ENCODE results near the gene FAM120AOS.

The FAM120AOS gene

DNA sequence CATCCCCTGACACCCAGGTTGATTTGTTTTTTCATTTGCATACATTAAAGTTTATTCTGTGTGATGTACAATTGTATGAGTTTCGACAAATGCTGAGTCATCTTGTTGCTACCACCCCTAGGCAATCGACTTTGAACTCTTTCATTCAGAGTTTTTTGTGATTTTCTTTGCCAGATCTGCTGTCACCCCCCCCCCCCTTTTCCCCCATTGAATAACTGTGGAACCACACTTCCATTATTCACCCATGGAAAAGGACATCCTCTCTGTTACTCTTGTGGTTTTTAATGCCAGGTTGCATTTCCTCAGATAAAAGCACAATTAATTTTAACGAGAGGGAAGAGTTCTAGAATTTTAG is 13.7 kb upstream of the FAM120AOS start (continued):
- TF ChIP-seq PRDM1 (tag by site-specific recombination; IDR thresholded peaks at IDR 0.05) (no peak), ZNF423 (tag by site-specific recombination; IDR thresholded peaks at IDR 0.05) (no peak), ZBTB7A (tag by site-specific recombination; IDR thresholded peaks at IDR 0.05; ENCODE audit: low read depth) (no peak), ZNF114 (tag by site-specific recombination; IDR thresholded peaks at IDR 0.05) (no peak), ZNF16 (tag by site-specific recombination; IDR thresholded peaks at IDR 0.05; ENCODE audit: low read depth) (no peak)
- TF ChIP-seq, protein P1, sequence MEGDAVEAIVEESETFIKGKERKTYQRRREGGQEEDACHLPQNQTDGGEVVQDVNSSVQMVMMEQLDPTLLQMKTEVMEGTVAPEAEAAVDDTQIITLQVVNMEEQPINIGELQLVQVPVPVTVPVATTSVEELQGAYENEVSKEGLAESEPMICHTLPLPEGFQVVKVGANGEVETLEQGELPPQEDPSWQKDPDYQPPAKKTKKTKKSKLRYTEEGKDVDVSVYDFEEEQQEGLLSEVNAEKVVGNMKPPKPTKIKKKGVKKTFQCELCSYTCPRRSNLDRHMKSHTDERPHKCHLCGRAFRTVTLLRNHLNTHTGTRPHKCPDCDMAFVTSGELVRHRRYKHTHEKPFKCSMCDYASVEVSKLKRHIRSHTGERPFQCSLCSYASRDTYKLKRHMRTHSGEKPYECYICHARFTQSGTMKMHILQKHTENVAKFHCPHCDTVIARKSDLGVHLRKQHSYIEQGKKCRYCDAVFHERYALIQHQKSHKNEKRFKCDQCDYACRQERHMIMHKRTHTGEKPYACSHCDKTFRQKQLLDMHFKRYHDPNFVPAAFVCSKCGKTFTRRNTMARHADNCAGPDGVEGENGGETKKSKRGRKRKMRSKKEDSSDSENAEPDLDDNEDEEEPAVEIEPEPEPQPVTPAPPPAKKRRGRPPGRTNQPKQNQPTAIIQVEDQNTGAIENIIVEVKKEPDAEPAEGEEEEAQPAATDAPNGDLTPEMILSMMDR (tag by site-specific recombination; IDR thresholded peaks at IDR 0.05): no peak
- TF ChIP-seq, protein P2, sequence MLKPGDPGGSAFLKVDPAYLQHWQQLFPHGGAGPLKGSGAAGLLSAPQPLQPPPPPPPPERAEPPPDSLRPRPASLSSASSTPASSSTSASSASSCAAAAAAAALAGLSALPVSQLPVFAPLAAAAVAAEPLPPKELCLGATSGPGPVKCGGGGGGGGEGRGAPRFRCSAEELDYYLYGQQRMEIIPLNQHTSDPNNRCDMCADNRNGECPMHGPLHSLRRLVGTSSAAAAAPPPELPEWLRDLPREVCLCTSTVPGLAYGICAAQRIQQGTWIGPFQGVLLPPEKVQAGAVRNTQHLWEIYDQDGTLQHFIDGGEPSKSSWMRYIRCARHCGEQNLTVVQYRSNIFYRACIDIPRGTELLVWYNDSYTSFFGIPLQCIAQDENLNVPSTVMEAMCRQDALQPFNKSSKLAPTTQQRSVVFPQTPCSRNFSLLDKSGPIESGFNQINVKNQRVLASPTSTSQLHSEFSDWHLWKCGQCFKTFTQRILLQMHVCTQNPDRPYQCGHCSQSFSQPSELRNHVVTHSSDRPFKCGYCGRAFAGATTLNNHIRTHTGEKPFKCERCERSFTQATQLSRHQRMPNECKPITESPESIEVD (tag by site-specific recombination; IDR thresholded peaks at IDR 0.05): peak; percentile 75

DNA sequence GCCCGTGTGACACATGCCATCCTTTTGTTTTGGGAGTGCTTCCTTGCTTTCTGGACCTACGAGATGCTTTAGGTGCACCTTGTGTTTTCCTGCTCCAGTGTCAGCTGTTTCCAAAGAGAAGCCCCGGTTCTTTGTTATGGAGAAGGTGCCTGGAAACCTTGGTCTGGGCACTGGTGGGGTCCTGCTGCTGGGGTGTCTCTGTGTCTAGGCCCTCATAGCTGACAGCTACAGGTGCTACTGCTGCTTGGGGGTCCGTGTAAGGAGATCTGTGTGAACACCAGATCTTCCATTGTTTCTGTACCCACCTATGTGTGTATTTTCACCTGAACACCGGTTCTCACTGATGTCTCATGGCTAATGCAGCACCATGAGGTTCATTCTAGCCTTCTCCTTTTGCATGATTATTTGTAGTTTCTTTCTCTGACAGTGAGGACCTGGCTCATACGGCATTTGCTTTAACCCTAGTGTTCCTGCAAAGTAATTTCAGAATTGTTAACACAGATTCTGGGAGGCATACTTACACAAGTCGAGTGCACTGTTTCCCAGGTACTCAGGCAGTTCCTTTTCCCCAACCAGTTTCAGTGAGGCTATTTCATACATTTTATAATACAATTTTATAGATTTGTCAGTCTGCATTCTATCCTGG is 13.2 kb upstream of the FAM120AOS start:
- no peaks in the 10 kb centered on the region for H3K9me3 ChIP-seq (ENCODE audit: control insufficient read depth, insufficient read depth, low read depth, low read length)
- H3K4me3 ChIP-seq (ENCODE audit: low read depth, low read length): no peak overlapping the region
- no peak overlapping the region for H3K27ac ChIP-seq (ENCODE audit: extremely low read depth, low read depth, low read length)
- ChIA-PET POLR2A (interaction anchor here (0.7 to 1.3 kb wide), 2 partner anchors 13 kb away, joined by 3 to 5 read pairs; partner anchors contain the start of gene FAM120AOS), CTCF (interaction anchor here (0.5 kb wide), 1 partner anchor 13 kb away, joined by 3 read pairs; no protein-coding TSS in a partner anchor)
- peaks cover 42% of the 10 kb centered on the region for H3K4me1 ChIP-seq (ENCODE audit: control insufficient read depth, insufficient read depth, low read length)
- H3K36me3 ChIP-seq (ENCODE audit: control insufficient read depth in 2 of 2, insufficient read depth in 1 of 2, low read length in 2 of 2): peaks cover 0 to 8% of the 10 kb centered on the region in 2 experiments; a peak in 1 of 3 replicates
- TF ChIP-seq ZNF529 (tag by site-specific recombination; IDR thresholded peaks at IDR 0.05; ENCODE audit: insufficient replicate concordance) (no peak), ZBTB20 (tag by site-specific recombination; IDR thresholded peaks at IDR 0.05) (peak; percentile 83)

DNA sequence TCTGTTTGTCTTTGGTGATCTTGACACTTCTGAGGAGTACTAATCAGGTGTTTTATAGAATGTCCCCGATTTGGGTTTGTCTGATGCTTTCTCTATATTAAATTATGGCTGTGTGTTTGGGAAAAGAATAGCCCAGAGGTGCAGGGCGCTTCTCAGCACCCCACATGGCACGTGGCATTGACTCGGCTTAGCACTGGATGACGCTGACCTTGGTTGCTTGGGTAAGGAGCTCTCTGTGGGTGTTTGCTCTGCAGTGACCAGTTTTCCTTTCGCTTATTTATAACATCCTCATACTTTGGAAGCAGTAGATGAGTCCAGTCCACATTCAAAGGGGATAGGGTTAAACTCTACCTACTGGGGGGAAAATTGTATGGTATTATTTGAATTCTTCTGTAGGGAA is 12.5 kb upstream of the FAM120AOS start:
- Histone ChIP-seq H3K27ac (ENCODE audit: extremely low read depth, low read depth, low read length) (no peak overlapping the region), H3K4me3 (ENCODE audit: low read depth, low read length) (no peak overlapping the region), H3K36me3 (ENCODE audit: control insufficient read depth in 2 of 2, insufficient read depth in 1 of 2, low read length in 2 of 2) (peaks cover 0 to 1% of the 10 kb centered on the region in 2 experiments; a peak in 1 of 3 replicates), H3K9me3 (ENCODE audit: control insufficient read depth, insufficient read depth, low read depth, low read length) (no peaks in the 10 kb centered on the region), H3K4me1 (ENCODE audit: control insufficient read depth, insufficient read depth, low read length) (peaks cover 42% of the 10 kb centered on the region)
- POLR2A ChIA-PET: interaction anchor here (0.5 to 1.3 kb wide), 2 partner anchors 12 to 60 kb away, joined by 4 to 5 read pairs; partner anchors contain the start of gene FAM120AOS
- CTCF ChIA-PET: interaction anchor here (0.5 to 0.6 kb wide), 2 partner anchors 12 to 295 kb away, joined by 3 read pairs; no protein-coding TSS in a partner anchor
- no peak for TF ChIP-seq ZNF792 (tag by site-specific recombination; IDR thresholded peaks at IDR 0.05)
- TF ChIP-seq ZNF133 (tag by site-specific recombination; IDR thresholded peaks at IDR 0.05): no peak
- TF ChIP-seq ZNF221 (tag by site-specific recombination; IDR thresholded peaks at IDR 0.05; ENCODE audit: borderline replicate concordance): no peak
- no peak for TF ChIP-seq ZNF175 (tag by site-specific recombination; IDR thresholded peaks at IDR 0.05)
- TF ChIP-seq, protein P3, sequence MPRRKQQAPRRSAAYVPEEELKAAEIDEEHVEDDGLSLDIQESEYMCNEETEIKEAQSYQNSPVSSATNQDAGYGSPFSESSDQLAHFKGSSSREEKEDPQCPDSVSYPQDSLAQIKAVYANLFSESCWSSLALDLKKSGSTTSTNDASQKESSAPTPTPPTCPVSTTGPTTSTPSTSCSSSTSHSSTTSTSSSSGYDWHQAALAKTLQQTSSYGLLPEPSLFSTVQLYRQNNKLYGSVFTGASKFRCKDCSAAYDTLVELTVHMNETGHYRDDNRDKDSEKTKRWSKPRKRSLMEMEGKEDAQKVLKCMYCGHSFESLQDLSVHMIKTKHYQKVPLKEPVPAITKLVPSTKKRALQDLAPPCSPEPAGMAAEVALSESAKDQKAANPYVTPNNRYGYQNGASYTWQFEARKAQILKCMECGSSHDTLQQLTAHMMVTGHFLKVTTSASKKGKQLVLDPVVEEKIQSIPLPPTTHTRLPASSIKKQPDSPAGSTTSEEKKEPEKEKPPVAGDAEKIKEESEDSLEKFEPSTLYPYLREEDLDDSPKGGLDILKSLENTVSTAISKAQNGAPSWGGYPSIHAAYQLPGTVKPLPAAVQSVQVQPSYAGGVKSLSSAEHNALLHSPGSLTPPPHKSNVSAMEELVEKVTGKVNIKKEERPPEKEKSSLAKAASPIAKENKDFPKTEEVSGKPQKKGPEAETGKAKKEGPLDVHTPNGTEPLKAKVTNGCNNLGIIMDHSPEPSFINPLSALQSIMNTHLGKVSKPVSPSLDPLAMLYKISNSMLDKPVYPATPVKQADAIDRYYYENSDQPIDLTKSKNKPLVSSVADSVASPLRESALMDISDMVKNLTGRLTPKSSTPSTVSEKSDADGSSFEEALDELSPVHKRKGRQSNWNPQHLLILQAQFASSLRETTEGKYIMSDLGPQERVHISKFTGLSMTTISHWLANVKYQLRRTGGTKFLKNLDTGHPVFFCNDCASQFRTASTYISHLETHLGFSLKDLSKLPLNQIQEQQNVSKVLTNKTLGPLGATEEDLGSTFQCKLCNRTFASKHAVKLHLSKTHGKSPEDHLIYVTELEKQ (tag by site-specific recombination; IDR thresholded peaks at IDR 0.05; ENCODE audit: borderline replicate concordance): no peak
- no peak for TF ChIP-seq ZFP3 (tag by site-specific recombination; IDR thresholded peaks at IDR 0.05; ENCODE audit: low read depth)
- TF ChIP-seq ZNF211 (tag by site-specific recombination; IDR thresholded peaks at IDR 0.05; ENCODE audit: low read depth): no peak
- TF ChIP-seq, protein P4, sequence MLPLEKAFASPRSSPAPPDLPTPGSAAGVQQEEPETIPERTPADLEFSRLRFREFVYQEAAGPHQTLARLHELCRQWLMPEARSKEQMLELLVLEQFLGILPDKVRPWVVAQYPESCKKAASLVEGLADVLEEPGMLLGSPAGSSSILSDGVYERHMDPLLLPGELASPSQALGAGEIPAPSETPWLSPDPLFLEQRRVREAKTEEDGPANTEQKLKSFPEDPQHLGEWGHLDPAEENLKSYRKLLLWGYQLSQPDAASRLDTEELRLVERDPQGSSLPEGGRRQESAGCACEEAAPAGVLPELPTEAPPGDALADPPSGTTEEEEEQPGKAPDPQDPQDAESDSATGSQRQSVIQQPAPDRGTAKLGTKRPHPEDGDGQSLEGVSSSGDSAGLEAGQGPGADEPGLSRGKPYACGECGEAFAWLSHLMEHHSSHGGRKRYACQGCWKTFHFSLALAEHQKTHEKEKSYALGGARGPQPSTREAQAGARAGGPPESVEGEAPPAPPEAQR (tag by site-specific recombination; IDR thresholded peaks at IDR 0.05): no peak
- no peak for TF ChIP-seq ZNF423 (tag by site-specific recombination; IDR thresholded peaks at IDR 0.05)
- TF ChIP-seq, protein P5, sequence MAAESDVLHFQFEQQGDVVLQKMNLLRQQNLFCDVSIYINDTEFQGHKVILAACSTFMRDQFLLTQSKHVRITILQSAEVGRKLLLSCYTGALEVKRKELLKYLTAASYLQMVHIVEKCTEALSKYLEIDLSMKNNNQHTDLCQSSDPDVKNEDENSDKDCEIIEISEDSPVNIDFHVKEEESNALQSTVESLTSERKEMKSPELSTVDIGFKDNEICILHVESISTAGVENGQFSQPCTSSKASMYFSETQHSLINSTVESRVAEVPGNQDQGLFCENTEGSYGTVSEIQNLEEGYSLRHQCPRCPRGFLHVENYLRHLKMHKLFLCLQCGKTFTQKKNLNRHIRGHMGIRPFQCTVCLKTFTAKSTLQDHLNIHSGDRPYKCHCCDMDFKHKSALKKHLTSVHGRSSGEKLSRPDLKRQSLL (tag by site-specific recombination; IDR thresholded peaks at IDR 0.05): no peak
- TF ChIP-seq ZBTB48 (tag by site-specific recombination; IDR thresholded peaks at IDR 0.05): no peak
- TF ChIP-seq ZNF223 (tag by site-specific recombination; IDR thresholded peaks at IDR 0.05): no peak
- TF ChIP-seq ZFHX2 (tag by site-specific recombination; conservative IDR thresholded peaks at IDR 0.05): no peak
- TF ChIP-seq ZNF324 (tag by site-specific recombination; IDR thresholded peaks at IDR 0.05): no peak
- no peak for TF ChIP-seq ZNF311 (tag by site-specific recombination; IDR thresholded peaks at IDR 0.05; ENCODE audit: borderline replicate concordance)

All from HEK293 (cell line).